ENCODE results near the gene TRAPPC14. TPM values are rescaled to one million over a fixed set of nuclear protein-coding genes. Genes with fewer than 3 reads are reported as not detected.

The TRAPPC14 gene
- total RNA-seq, 2 experiments from 2014 or later = 15.0 to 17.6 TPM

DNA sequence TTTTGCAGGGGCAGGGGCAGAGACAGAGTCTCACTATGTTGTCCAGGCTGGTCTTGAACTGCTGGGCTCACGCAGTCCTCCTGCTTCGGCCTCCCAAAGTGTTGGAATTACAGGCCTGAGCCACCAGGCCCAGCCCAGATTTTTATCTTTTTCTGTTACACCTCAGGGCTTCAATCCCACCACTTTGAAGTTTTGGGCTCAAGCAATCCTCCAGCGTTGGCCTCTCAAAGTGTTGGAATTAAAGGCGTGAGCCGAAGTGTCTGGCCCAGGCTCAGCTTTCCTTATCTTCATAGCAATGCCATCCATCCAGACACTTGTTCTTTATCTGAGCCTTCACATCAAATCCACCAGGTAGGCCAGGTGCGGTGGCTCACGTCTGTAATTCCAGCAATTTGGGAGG is 43.5 kb downstream of the TRAPPC14 start:
- POLR2A ChIA-PET = no interaction called here
- H3K36me3 Mint-ChIP-seq (ENCODE audit: low read depth) = peaks cover 28% of the 10 kb centered on the region

DNA sequence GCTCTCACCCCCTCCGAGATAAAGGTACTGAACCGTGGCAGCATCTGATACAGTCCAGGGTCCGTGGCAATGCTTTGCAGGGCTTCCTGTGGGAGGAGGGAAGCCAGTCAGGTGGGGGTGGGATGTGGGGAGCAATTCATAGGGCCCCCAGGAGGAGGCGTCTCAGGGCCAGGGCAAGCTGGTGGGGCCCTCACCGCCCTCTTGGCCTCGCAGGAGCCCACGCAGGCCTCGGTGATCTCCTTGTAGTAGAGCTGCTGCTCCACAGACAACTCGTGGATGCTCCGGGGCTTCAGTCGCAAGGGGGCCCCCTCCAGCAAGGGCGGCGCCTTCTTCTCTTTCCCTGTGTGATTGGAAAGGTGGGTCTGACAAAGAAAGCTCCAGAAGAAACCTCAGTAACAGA is 46.6 kb downstream of the TRAPPC14 start:
- Mint-ChIP-seq H3K9me3 (ENCODE audit: low read depth) (no peaks in the 10 kb centered on the region), H3K27ac (no peak overlapping the region), H3K36me3 (ENCODE audit: low read depth) (peaks cover 31% of the 10 kb centered on the region), H3K27me3 (no peaks in the 10 kb centered on the region), H3K4me3 (no peak overlapping the region), H3K4me1 (peaks cover 2% of the 10 kb centered on the region)
- DNase-seq (no peak), ATAC-seq (no peak)
- intact Hi-C loops (cut with DNase I, micrococcal nuclease) = no loop called here
- ChIA-PET POLR2A (interaction anchor here (0.9 to 1.9 kb wide), 2 partner anchors 11 to 17 kb away, joined by 3 to 8 read pairs; partner anchors contain the start of genes AP4M1 and MCM7), CTCF (interaction anchor here (0.7 to 5.7 kb wide), 2 partner anchors 20 to 200 kb away, joined by 4 to 30 read pairs; no protein-coding TSS in a partner anchor)

More for the DNA sequence above, 43.5 kb downstream of the TRAPPC14 start:
- H3K4me3 Mint-ChIP-seq = no peak overlapping the region
- no peaks in the 10 kb centered on the region for H3K27me3 Mint-ChIP-seq
- H3K4me1 Mint-ChIP-seq = peaks cover 13% of the 10 kb centered on the region
- H3K27ac Mint-ChIP-seq = no peak overlapping the region
- H3K9me3 Mint-ChIP-seq (ENCODE audit: low read depth) = no peaks in the 10 kb centered on the region
- DNase-seq (no peak), ATAC-seq (no peak)
- CTCF ChIA-PET = interaction anchor here (0.6 to 5.7 kb wide), 2 partner anchors 16 to 32 kb away, joined by 3 to 30 read pairs; no protein-coding TSS in a partner anchor
- intact Hi-C loops (cut with DNase I, micrococcal nuclease) = no loop called here

DNA sequence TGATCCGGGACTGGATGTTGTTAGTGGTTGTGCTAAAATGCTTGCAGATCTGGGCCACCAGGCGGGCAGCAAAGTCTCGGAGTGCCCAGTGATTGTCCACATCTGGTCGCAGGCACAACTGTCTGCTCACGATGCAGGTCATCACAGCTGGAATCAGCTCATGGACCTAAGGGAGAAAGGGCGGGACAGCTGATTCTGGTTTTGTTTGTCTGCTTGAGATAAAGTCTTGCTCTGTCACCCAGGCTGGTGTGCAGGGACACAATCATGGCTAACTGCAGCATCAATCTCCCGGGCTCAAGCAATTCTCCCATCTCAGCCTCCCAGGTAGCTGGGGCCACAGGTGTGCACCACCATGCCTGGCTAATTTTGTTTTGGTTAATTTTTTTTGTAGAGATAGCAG is 47.4 kb downstream of the TRAPPC14 start:
- H3K36me3 Mint-ChIP-seq (ENCODE audit: low read depth) = peaks cover 29% of the 10 kb centered on the region
- no peak overlapping the region for H3K4me3 Mint-ChIP-seq
- no peak for DNase-seq
- CTCF ChIA-PET = interaction anchor here (5.7 kb wide), 1 partner anchor 20 kb away, joined by 30 read pairs; no protein-coding TSS in a partner anchor
- no peak for ATAC-seq
- no peak overlapping the region for H3K27ac Mint-ChIP-seq
- no peaks in the 10 kb centered on the region for H3K9me3 Mint-ChIP-seq (ENCODE audit: low read depth)
- H3K27me3 Mint-ChIP-seq = no peaks in the 10 kb centered on the region
- H3K4me1 Mint-ChIP-seq = no peaks in the 10 kb centered on the region
- POLR2A ChIA-PET = interaction anchor here (0.9 to 1.9 kb wide), 2 partner anchors 10 to 16 kb away, joined by 3 to 8 read pairs; partner anchors contain the start of genes AP4M1 and MCM7
- intact Hi-C loops (cut with DNase I, micrococcal nuclease) = no loop called here

DNA sequence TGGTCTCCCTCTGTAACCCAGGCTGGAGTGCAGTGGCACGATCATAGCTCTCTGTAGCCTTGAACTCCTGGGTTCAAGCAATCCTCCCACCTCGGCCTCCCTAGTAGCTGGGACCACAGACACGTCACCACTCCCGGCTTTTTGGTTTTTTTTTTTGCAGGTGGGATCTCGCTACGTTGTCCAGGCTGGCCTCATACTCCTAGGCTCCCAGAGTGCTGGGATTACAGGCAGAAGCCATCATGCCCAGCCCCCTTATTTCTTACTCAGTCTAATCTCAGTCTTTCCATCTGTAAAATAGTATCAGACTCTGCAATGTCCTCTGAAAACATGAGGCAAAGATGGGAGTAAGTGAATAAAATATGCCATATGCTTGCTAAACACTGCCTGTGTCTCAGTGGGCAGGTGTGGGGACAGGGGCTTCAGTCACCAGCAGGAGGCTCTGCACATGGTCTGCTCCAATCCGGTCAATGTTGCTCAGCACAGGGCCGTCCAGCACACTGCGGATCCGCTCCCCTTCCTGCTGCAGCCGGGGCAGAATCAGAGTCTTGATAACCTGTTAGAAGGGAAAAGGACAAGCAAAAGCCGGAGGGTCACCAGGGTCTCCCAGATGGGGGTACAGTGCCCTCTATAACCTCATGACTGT is 48.9 kb downstream of the TRAPPC14 start:
- POLR2A ChIA-PET = interaction anchor here (0.6 kb wide), 1 partner anchor 57 kb away, joined by 4 read pairs; no protein-coding TSS in a partner anchor
- no peak for DNase-seq
- H3K27ac Mint-ChIP-seq = no peak overlapping the region
- H3K4me3 Mint-ChIP-seq = no peak overlapping the region
- H3K27me3 Mint-ChIP-seq = no peaks in the 10 kb centered on the region
- H3K36me3 Mint-ChIP-seq (ENCODE audit: low read depth) = peaks cover 32% of the 10 kb centered on the region
- CTCF ChIA-PET = no interaction called here
- no peaks in the 10 kb centered on the region for H3K9me3 Mint-ChIP-seq (ENCODE audit: low read depth)
- no peaks in the 10 kb centered on the region for H3K4me1 Mint-ChIP-seq
- intact Hi-C loops (cut with DNase I, micrococcal nuclease) = no loop called here
- ATAC-seq = no peak

DNA sequence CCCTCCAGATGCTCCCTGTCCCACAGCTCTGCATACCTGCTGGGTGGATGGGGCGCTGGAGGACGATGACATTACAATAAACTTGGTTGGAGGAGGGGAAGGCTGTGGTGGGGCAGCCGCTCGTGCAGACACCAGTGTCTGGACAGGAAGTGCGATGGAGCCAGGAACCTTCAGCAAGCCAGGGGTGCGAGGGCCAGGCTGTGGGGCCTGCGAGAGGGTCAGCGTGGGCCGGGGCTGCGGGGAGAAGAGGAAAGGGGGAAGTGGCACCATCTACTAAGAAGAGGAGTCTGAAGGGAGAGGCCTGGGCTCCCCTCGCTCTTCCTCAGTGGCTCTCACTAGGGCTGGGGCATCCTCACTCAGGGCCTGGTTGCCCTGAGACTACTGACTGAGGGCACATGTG is 50.6 kb downstream of the TRAPPC14 start:
- ATAC-seq (no peak), DNase-seq (no peak)
- ChIA-PET POLR2A (no interaction called here), CTCF (interaction anchor here (0.6 kb wide), 1 partner anchor 14 kb away, joined by 3 read pairs; no protein-coding TSS in a partner anchor)
- Mint-ChIP-seq H3K36me3 (ENCODE audit: low read depth) (peaks cover 25% of the 10 kb centered on the region), H3K27ac (no peak overlapping the region), H3K4me3 (no peak overlapping the region), H3K4me1 (peaks cover 4% of the 10 kb centered on the region), H3K27me3 (no peaks in the 10 kb centered on the region), H3K9me3 (ENCODE audit: low read depth) (no peaks in the 10 kb centered on the region)
- intact Hi-C loops (cut with DNase I, micrococcal nuclease) = no loop called here

DNA sequence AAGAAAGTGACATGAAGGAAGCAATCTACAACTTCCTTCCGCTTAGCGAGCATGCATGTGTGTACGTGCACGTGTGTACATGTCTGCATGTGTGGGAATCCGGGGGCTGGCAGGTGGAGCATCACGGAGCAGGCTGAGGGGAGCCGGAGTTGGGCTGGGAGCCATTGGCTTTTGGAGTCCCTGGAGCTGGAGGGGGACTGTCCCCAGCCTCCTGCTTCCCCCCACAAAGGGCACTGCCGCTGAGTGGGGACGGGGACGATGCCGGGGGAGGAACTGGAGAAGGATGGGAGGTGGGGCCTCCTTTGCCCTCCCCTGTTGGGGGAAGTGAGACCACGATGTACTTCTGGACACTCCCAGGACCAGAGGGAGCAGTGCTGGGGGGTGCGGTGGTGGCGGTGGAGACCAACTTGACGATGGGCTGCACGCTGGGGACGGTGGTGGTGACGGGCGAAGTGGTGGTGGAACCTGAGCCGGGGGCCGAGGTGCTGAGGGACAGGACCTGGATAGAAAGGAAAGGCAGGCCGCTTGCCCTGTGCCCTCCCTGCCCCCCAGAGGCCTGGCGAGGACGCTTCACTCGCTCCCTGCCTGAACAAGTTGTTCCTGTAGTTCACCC is 51.3 kb downstream of the TRAPPC14 start:
- no peaks in the 10 kb centered on the region for H3K27me3 Mint-ChIP-seq
- intact Hi-C loops (cut with DNase I, micrococcal nuclease) = no loop called here
- H3K9me3 Mint-ChIP-seq (ENCODE audit: low read depth) = no peaks in the 10 kb centered on the region
- POLR2A ChIA-PET = no interaction called here
- H3K4me3 Mint-ChIP-seq = no peak overlapping the region
- no peak overlapping the region for H3K27ac Mint-ChIP-seq
- peaks cover 22% of the 10 kb centered on the region for H3K36me3 Mint-ChIP-seq (ENCODE audit: low read depth)
- H3K4me1 Mint-ChIP-seq = peaks cover 9% of the 10 kb centered on the region
- no peak for DNase-seq
- no peak for ATAC-seq
- CTCF ChIA-PET = interaction anchor here (0.6 kb wide), 1 partner anchor 15 kb away, joined by 3 read pairs; no protein-coding TSS in a partner anchor

DNA sequence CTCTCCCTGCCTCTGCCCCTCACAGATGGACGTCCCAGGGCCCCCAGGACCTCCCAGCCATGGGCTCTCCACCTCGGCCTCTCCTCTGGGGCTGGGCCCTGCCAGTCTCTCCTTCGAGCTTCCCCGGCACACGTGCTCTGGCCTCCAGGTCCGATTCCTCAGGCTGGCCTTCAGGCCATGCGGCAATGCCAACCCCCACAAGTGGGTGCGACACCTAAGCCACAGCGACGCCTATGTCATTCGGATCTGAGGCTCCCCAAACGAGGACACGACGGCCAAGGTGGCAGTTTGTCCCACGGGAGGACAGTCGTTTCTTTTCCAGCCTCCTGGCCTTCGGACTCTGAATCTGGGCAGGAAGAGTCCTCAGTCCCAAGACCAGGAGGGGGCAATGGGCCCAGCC is 51.9 kb downstream of the TRAPPC14 start:
- DNase-seq (no peak), ATAC-seq (no peak)
- intact Hi-C loops (cut with DNase I, micrococcal nuclease) = no loop called here
- Mint-ChIP-seq H3K36me3 (ENCODE audit: low read depth) (peaks cover 21% of the 10 kb centered on the region), H3K27ac (no peak overlapping the region), H3K9me3 (ENCODE audit: low read depth) (no peaks in the 10 kb centered on the region), H3K27me3 (no peaks in the 10 kb centered on the region), H3K4me3 (no peak overlapping the region), H3K4me1 (peaks cover 9% of the 10 kb centered on the region)
- ChIA-PET CTCF (no interaction called here), POLR2A (interaction anchor here (0.6 kb wide), 1 partner anchor 13 kb away, joined by 3 read pairs; no protein-coding TSS in a partner anchor)

DNA sequence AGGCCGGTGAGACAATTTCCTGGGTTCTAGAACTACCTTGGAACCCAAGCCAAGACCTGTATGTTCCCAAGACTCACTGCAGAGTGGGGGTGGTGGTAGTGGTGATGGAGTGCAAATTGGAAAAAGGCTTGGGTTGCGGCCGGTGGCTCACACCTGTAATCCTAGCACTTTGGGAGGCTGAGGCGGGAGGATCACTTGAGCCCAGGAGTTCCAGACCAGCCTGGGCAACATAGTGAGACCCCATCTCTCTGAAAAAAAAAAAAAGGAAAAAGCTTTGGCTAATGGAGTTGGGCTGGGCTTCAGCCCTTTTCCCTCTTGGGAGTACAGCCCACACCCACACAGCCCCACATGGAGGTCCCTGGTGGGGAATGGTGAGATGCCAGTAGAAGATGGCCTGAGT is 53.0 kb downstream of the TRAPPC14 start:
- DNase-seq = no peak
- Mint-ChIP-seq H3K9me3 (ENCODE audit: low read depth) (no peaks in the 10 kb centered on the region), H3K4me1 (peaks cover 9% of the 10 kb centered on the region), H3K27ac (no peak overlapping the region), H3K36me3 (ENCODE audit: low read depth) (peaks cover 19% of the 10 kb centered on the region), H3K27me3 (no peaks in the 10 kb centered on the region), H3K4me3 (no peak overlapping the region)
- CTCF ChIA-PET = interaction anchor here (0.6 to 0.7 kb wide), 2 partner anchors 12 to 423 kb away, joined by 3 read pairs; no protein-coding TSS in a partner anchor
- ATAC-seq = no peak
- POLR2A ChIA-PET = interaction anchor here (0.6 kb wide), 1 partner anchor 300 kb away, joined by 4 read pairs; no protein-coding TSS in a partner anchor
- intact Hi-C loops (cut with DNase I, micrococcal nuclease) = no loop called here

Small RNAs within 50 kb of the gene (microRNA-seq; reads per million reads assigned to microRNA genes)
- gene MIR4658 (ENCODE audit: borderline replicate concordance) = not detected

Other genes with a start within 250 kb of the TRAPPC14 start
- gene TRIM4, start 239.2 kb downstream of the TRAPPC14 start, total RNA-seq = 10 to 100 TPM; 23.9 to 25.7 TPM
- gene GJC3, start 229.1 kb downstream of the TRAPPC14 start, total RNA-seq = 1 to 10 TPM in 1 of 2 experiments, under 1 TPM in 1; 0.73 to 1.1 TPM
- not detected for gene AZGP1, start 182.7 kb downstream of the TRAPPC14 start, total RNA-seq
- 10 to 100 TPM; 45.2 to 62.9 TPM for gene ZKSCAN1, start 143.1 kb downstream of the TRAPPC14 start, total RNA-seq
- gene ZSCAN21, start 108.9 kb downstream of the TRAPPC14 start, total RNA-seq = 1 to 10 TPM; 6.4 to 7.4 TPM
- 10 to 100 TPM; 18.8 to 19.0 TPM for gene ZNF3, start 77.0 kb downstream of the TRAPPC14 start, total RNA-seq
- gene COPS6, start 69.8 kb downstream of the TRAPPC14 start, total RNA-seq = 10 to 100 TPM; 88.6 to 89.0 TPM
- gene MCM7, start 57.3 kb downstream of the TRAPPC14 start, total RNA-seq = 100 to 1,000 TPM; 411 to 429 TPM
- 10 to 100 TPM in 1 of 2 experiments, 1 to 10 TPM in 1; 8.8 to 10.4 TPM for gene AP4M1, start 57.1 kb downstream of the TRAPPC14 start, total RNA-seq
- 10 to 100 TPM; 54.3 to 59.5 TPM for gene TAF6, start 39.4 kb downstream of the TRAPPC14 start, total RNA-seq
- 10 to 100 TPM; 11.0 to 14.0 TPM for gene CNPY4, start 39.1 kb downstream of the TRAPPC14 start, total RNA-seq
- 1 to 10 TPM; 1.6 to 2.2 TPM for gene MBLAC1, start 31.8 kb downstream of the TRAPPC14 start, total RNA-seq
- gene LAMTOR4, start 9.8 kb downstream of the TRAPPC14 start, total RNA-seq = 100 to 1,000 TPM in 1 of 2 experiments, 10 to 100 TPM in 1; 69.6 to 120 TPM
- gene GAL3ST4, start 9.9 kb upstream of the TRAPPC14 start, total RNA-seq = 1 to 10 TPM; 4.6 to 7.2 TPM
- gene GPC2, start 18.7 kb upstream of the TRAPPC14 start, total RNA-seq = 1 to 10 TPM; 5.3 to 6.1 TPM
- 10 to 100 TPM; 24.7 to 28.3 TPM for gene STAG3, start 19.2 kb upstream of the TRAPPC14 start, total RNA-seq
- gene PVRIG, start 61.2 kb upstream of the TRAPPC14 start, total RNA-seq = 10 to 100 TPM; 26.9 to 27.7 TPM
- gene SPDYE3, start 149.0 kb upstream of the TRAPPC14 start, total RNA-seq = not detected
- 10 to 100 TPM; 30.5 to 37.5 TPM for gene PILRB, start 199.4 kb upstream of the TRAPPC14 start, total RNA-seq
- under 1 TPM; 0.80 to 0.90 TPM for gene PILRA, start 214.8 kb upstream of the TRAPPC14 start, total RNA-seq

Measured in activated CD4-positive, alpha-beta T cell treated with anti-CD3 and anti-CD28 coated beads for 36 hours (primary cell).